ENCODE results near the gene TOP1. TPM values are rescaled to one million over a fixed set of nuclear protein-coding genes. Genes with fewer than 3 reads are reported as not detected.

TOP1 gene
- 10 to 100 TPM; 20.2 to 28.5 (median 23.0) TPM for total RNA-seq

GRCh38 chr20:41028359-41029149 lies at the start of gene TOP1:
TOP1 (plus strand) TSS chr20:41028822; CDS start chr20:41029068, 246 bp downstream.
- Histone ChIP-seq H3K36me3 (no peaks in the 10 kb centered on the region), H3K4me1 (peaks cover 32 to 46% (median 42%) of the 10 kb centered on the region in 4 donors), H3K9me3 (no peaks in the 10 kb centered on the region), H3K27me3 (no peaks in the 10 kb centered on the region), H3K27ac (replicated peaks in 1 of 4) (peak within 1 kb of the TSS; percentile 93 to 100 (median 98)), H3K4me3 (peak within 1 kb of the TSS; percentile 93 to 99 (median 98))
- peak; percentile 95 for TF ChIP-seq POLR2A (IDR thresholded peaks at IDR 0.05; ENCODE audit: low read depth)
- TF ChIP-seq CTCF (IDR thresholded peaks at IDR 0.05): peak in 1 of 3 experiments; percentile 27
- TF ChIP-seq EP300 (IDR thresholded peaks at IDR 0.05): no peak
- peak; percentile 99 to 100 for TF ChIP-seq POLR2AphosphoS5 (IDR thresholded peaks at IDR 0.05)
- peak; percentile 100 for DNase-seq (ENCODE audit: extremely low spot score)
- intact Hi-C loops (cut with DNase I): loop anchor here (5.0 kb wide), 1 partner anchor 49 kb away; no protein-coding TSS in a partner anchor
- WGBS: 0% methylated on average over 3 of the region's 85 CpGs

GRCh38 chr20:40979247-40979646 lies 49.4 kb upstream of the TOP1 start:
- 83% methylated on average over 1 of the region's 2 CpGs for WGBS
- peaks cover 0 to 17% (median 16%) of the 10 kb centered on the region in 4 donors for H3K9me3 ChIP-seq
- no peak overlapping the region for H3K27ac ChIP-seq (replicated peaks in 1 of 4)
- H3K4me3 ChIP-seq: no peak overlapping the region
- intact Hi-C loops (cut with DNase I): no loop called here
- H3K27me3 ChIP-seq: no peaks in the 10 kb centered on the region
- no peaks in the 10 kb centered on the region for H3K4me1 ChIP-seq
- H3K36me3 ChIP-seq: no peaks in the 10 kb centered on the region
- DNase-seq (ENCODE audit: extremely low spot score): peak; percentile 74
- no peak for TF ChIP-seq POLR2AphosphoS5 (IDR thresholded peaks at IDR 0.05)
- TF ChIP-seq EP300 (IDR thresholded peaks at IDR 0.05): no peak
- no peak for TF ChIP-seq CTCF (IDR thresholded peaks at IDR 0.05)
- TF ChIP-seq POLR2A (IDR thresholded peaks at IDR 0.05; ENCODE audit: low read depth): no peak

- H3K27ac ChIP-seq (replicated peaks in 1 of 4): no peak overlapping the region
- H3K4me1 ChIP-seq: no peaks in the 10 kb centered on the region
- peak; percentile 84 for DNase-seq (ENCODE audit: extremely low spot score)
- H3K4me3 ChIP-seq: no peak overlapping the region
- H3K9me3 ChIP-seq: peaks cover 0 to 17% (median 16%) of the 10 kb centered on the region in 4 donors
- intact Hi-C loops (cut with DNase I): no loop called here
- WGBS: 86% methylated on average over 4 of the region's 4 CpGs
- H3K36me3 ChIP-seq: no peaks in the 10 kb centered on the region
- TF ChIP-seq POLR2AphosphoS5 (IDR thresholded peaks at IDR 0.05) (no peak), POLR2A (IDR thresholded peaks at IDR 0.05; ENCODE audit: low read depth) (no peak), CTCF (IDR thresholded peaks at IDR 0.05) (no peak), EP300 (IDR thresholded peaks at IDR 0.05) (no peak)
- no peaks in the 10 kb centered on the region for H3K27me3 ChIP-seq
These were observed 48.4 kb upstream of the TOP1 start for GRCh38 chr20:40980106-40980827.

- peak; percentile 82 for DNase-seq (ENCODE audit: extremely low spot score)
- Histone ChIP-seq H3K36me3 (no peaks in the 10 kb centered on the region), H3K9me3 (peaks cover 0 to 17% (median 16%) of the 10 kb centered on the region in 4 donors), H3K27ac (replicated peaks in 1 of 4) (no peak overlapping the region), H3K4me1 (no peaks in the 10 kb centered on the region), H3K4me3 (no peak overlapping the region), H3K27me3 (no peaks in the 10 kb centered on the region)
- TF ChIP-seq CTCF (IDR thresholded peaks at IDR 0.05) (no peak), POLR2A (IDR thresholded peaks at IDR 0.05; ENCODE audit: low read depth) (no peak), EP300 (IDR thresholded peaks at IDR 0.05) (no peak), POLR2AphosphoS5 (IDR thresholded peaks at IDR 0.05) (no peak)
- intact Hi-C loops (cut with DNase I): no loop called here
- 88% methylated on average over 6 of the region's 6 CpGs for WGBS
These were observed 47.8 kb upstream of the TOP1 start for GRCh38 chr20:40980828-40981310.
